ENCODE measurements around the gene CDCA4.

The CDCA4 gene

DNA sequence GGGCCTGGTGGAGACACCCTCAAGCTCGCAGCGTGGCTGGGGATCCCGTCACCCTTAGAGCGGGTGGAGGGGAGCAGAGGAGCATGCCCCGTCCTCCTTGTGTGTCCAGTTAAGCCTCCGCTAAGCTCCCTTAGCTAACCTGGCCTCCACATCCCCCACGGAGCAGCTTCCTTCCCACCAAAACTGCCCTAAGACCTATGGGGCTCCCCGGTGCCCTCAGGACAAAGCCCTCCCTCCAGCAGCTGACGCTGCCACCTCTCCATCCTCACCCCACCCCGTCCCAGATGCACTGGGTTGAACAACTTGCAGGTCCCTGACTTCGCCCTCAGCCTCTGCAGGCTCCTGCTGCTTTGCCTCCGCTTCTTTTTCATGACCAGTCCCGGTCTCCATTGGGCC is 46.7 kb downstream of the CDCA4 start:
- DNase-seq: no peak

DNA sequence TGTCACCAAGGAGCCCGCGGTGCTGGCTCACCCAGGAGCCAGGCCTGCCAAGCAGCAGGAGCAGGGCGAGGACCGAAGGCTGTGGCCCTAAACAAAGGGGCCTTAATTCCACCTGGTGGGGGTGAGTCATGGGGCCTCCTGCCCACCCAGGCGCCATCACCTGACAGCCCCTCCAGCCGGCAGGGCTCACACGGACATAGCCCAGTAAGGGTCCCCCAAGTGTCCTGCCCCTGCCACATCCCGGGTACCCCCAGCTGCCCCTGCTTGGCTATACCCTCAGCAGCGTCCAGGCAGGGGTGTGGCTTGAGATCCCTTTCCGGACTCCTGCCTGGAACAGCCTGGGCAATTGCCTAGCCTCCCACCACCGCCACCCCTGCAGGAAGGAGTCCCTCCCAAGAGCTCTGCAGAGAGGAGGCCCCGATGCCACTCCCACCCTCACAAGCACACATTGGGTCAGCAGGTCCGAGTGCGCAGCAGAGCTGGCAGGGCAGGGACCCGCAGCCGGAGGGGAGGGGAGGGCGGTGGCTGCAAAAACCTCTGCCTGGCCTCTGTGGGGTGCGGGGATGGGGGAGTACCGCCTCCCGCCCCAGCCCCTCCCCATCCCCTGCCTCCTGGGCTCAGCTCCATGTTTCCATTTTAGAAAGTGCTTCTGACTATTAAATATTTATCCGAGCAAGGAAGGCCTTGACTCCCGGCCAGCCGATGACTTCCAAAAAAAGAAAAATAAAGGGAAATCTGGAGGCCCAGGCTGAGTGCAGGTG is 47.3 kb downstream of the CDCA4 start:
- DNase-seq: no peak

DNA sequence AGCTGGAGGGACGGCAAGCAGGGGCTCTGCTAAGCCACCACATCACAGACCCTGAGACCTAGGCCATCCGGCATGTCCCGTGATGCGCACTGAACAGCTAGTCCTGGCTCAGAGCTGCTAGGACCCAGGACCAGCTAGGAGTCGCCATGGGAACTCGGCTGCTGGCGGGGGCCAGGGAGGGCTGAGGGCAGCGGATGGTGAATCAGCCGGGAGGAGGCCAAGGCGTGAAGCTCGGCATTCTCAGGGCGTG is 47.8 kb downstream of the CDCA4 start:
- DNase-seq: no peak

DNA sequence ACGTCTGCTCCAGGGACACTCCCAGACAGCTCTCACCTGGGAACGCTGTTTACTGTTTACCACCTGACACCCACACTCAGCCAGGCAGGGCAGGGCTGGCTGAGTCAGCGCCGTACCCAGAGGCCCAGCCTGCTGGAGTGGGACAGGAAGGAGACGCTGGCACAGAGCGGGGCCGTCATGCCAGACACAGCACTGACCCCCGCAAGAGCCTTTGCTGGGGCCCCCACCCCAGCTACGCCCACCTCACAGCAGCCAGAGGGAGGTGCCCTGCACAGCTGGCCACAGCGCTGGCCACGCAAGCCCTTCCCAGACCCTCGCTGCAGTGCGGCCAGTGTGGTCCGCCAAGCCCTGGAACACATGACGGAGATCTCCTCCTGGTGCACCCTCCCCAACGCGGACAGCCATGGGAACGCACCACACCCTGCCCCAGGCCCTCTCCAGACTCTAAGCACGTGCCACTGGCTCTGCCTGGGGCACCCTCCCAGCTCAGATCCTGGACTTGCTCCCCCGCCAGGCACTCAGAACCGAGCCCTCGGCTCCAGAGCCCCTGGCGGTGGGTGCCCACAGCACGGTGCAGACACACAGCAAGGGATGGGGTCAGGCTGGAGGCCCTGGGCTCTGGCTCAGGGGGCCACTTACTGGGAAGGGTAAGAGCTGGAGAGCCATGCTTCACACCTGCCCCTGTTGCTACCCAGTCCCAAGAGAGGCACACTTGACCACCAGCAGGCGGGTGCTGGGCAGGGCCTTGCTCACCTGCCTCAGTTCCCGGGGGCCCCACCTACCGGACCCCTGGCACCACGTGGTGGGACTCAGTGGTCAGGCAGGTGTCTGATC is 48.4 kb downstream of the CDCA4 start:
- DNase-seq: no peak

DNA sequence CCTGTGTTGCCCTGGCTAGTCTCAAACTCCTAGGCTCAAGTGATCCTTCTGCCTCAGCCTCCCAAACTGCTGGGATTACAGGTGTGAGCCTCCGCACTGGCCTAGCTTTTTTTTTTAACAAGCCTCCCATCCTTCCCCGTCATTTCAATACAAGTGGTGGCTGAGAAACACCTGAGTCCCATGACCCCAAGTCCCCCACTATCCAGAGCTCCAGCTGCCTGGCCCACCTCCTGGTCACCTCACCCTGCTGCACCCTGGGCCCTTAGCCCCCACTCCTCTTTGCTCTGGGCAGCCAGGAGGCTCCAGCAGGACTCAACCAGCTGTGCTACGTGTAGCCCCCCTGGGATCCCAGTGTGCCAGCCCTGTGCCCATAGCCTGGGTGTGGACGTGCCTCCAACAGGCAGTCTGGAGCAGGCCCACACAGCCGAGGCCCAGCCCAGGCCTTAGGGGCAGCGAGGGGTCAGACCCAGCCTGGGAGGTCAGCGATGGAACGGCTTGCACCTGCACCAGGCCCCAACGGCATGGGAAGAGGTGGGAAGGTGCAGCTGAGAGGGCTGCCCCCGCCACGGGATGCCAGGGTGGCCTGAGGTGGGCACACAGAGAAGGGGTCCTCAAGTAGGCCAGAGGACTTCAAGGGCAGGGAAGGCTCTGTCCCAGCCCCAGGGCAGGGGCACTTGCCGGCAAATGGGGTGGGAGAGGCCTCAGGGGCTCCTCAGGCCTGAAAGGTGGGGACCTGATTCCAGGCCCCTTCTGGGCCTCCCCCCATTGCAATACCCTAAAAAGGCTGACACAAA is 49.2 kb downstream of the CDCA4 start:
- no peak for DNase-seq

DNA sequence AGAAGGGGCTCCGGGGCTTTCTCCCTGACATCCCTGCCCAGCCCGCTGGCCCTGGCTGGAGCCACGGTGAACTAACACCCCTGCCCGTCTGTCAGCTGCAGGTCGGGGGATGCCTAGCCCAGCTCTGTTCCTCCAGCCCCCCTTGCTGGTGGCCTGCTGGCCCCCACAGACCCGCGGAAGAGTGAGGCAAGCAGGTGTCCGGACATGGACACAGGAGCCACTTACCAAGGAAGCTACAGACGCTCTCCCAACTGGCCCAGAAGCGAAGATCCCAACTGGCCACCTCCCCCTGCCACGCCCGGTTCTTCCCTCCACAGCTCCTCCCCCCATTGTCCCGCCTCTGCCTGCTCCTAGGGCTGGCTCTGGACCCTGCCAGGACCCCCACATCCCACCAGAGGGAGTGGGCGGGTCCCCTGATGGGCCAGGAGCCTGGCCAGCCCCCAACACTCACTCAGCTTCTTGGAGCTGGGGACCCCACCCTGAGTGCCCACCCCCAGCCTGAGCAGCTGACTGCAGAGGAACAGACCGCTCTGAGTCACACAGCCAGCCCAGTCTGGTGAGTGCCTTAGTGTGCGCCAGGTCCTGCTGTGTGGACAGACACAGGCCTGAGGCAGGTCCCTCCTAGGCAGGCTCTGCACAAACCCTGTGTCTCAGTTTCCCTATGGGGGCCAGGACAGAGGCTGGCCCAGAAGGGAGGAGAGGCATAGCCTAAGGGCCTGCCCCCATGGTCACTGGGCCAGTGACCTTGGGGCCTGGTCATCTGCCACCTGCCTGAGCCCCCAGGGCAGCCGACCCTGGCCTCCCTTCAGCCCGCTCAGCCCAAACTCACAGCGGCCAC is 50.4 kb downstream of the CDCA4 start:
- DNase-seq: no peak

DNA sequence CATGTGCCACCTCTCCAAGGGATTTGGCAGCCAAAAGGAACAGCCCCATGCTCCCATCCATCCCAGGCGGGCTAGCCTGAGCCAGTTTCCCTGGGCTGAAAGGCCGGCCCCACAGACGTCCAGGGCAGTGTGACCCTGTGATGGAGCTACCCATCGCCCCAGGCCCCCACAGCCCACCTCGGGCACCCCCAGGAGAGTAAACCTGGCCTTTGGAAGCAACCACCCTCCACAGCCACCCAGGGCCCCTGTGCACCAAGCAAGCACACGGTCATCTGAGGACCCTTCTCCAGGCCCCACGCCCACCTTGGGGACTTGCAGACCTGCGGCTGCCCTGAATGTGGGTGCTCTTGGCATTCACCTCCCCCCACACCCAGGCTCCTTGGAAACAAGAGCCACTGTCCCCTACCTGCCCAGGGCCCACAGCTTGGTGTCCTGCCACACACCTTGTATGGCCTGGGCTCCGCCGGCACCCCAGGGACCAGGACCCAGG is 51.1 kb downstream of the CDCA4 start:
- no peak for DNase-seq

DNA sequence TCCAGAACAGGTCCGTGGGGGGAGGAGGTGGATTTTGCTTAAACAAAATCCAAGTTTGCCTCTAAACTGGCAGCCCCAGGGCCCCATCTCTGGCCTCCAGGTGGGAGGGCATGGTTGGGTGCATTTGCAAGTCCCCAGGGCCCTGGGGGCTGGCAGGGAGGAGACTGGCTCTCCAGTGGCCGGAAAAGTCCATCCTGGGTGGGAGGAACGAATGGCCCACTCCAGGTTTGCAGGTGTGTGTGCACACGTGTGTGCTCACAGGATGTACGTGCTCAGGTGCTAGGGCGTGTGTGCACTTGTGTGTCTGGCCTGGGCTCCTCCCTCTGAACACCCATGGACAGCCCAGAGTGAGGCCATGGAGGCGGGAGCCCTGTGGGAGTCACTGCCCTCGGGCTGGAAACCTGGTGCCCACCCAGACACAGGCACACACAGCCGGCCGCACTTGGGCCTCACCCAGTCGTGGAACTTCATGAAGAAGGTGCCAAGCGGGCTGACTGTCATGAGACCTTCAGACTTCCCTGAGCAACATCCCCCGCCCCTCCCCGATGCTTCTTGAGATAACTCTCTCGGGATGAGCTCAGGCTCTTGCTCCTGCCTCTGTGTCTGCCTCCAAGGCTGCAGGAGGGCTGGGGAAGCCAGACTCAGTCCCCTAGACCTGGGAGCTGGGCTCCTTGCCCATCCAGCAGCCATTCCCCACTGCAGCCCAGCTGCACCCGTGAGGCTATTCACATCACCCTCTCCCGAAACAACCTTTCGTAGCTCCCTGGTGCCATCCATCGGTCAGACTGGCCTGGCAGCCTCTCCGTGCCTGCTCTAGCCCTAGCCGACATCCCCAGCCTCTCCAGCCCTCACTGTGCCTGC is 52.1 kb downstream of the CDCA4 start:
- no peak for DNase-seq

DNA sequence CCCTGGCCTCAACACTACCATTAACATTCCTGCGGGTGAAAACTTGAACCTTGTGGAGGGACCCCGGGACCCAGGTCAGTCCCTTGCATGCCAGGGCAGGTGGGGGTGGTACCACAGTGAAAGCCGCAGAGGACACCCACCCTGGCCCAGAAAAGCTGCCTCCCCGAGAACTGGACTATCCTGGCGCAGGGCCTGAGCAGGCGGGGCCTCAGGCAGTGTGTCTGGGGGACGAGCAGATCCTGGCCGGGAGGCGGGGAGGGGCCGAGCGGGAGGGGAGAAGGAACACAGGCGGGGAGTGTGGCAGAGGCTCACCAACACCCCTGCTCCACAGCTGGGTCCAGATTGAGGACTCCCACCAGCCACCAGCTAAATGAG is 52.7 kb downstream of the CDCA4 start:
- DNase-seq: no peak

DNA sequence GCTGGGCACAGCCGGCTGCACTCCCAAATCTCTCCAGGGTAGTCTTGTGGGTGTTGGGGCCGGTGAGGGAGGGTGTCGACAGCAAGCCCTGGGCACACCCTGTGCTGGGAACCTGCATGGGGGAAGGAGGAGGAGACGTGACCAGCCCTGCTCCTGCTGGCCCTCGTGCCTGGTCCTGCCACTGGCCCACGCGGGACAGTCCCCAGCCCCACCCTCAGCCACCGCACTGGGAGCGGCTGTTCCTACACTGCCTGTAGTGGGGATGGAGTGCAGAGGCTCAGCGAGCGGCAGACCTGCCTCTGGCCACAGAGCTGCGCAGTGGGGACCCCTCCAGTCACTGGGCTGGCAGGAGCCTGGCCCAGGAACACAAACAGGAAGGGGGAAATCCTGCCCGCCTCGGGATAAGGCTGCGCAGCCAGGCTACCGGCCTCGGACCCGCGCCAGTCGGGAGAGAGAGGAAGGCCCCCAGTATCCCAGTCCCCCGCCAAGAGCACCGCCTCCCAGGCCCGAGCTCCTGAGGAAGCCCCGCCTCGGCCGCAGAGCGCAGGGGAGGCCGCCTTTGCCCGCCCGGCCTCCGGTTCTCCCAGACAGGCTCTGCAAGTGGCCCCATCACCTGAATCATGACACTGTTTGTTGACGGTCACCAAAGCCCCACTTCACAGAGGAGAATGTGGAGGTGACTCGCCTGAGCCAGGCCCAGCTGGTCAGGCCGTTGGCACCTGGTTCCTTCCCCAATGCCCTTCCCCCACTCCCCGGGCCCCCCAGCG is 53.3 kb downstream of the CDCA4 start:
- DNase-seq: no peak

DNA sequence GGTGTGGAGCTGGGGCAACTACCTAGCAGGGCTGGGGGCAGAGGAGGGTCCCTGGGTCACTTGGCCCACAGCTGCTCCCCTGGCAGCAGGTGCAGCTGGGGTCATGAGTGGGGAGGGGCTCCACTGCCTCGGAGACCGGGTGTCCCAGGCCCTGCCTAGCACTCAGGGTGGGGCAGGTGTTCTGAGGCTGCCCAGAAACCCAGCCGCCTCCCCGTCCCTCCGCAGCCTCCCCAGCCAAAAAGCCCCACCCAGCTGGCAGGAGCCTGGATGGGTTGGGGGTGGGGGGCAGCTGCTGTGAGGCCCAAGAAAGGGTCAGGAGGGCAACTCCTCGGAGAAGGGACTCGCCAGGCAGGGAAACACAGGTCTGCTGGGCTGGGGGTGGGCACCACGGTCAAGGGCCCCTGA is 53.9 kb downstream of the CDCA4 start:
- no peak for DNase-seq

DNA sequence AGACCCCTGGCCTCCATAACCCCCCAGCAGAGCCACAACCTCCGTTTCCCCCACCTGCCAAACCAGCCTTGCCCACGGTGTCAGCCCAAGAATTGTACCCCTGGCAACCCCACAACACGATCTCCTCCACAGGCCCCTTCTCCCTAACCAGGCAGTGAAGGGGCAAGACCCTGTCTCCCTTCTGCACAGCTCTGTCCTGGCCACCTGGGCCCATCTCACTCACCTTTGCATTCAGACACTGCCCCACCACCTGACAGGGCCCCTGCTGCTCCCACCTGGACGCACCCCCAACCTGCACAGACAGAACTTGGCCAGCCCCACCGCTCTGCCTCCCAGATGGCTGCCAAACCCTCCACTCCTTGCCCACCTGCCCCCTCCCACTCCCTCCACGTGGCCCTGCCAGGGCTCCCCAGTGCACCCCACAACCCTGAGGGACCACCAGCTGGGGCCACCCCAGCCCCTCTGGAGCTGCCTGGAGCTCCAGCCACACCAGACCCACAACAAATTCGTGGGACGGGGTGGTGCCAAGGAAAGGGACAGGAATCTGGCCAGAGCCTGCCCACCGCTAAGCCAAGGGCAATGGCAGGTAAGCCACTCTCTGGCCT is 54.5 kb downstream of the CDCA4 start:
- no peak for DNase-seq

DNA sequence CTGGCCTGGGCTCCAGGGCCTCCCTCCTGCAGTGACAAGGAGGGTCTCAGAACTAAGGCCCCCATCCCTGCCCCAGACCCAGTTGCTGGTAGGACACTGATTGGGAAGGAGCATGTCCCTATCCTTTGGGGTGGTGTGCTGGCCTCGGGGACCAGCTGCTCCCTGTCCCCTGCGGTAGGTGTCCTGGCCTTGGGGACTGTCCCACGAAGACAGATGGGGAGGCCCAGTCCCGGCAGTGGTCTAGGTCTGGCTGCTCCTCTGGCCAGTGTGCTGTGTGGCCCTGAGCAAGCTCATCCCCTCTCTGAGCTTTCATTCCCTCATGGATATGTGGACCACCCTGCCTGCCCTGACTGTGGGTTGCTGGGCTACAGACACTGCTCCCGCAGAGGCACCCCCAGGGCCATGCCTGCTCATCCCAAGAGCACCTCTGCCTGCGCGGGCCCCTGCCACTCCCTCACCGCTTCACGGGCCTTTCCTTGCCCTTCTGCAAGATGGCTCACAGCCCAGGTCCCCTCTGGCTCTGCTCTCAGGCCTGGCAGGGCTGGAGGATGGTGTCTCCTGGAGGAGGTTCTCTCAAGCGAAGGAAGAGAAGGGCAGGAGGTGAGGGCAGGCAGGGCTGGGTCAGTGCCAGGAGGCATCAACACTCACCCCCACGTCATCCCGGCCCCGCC is 55.2 kb downstream of the CDCA4 start:
- no peak for DNase-seq

DNA sequence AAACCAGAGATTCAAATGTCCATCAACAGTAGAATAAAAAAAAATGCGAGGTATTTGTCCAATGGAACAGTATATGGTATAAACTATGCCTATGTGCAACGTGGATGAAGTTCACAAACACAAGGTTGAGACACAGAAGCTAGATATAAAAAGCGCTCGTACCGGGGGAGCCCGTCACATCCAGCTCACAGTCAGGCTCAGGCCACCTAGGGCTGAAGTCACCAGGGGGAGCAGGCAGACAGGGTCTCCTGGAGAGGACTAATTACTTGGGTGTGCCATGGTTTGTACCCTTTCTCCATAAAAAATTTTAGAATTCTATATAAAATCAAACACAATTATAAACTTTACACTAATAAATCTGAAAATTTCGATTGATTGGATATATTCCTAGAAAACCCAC is 56.3 kb downstream of the CDCA4 start:
- DNase-seq: no peak
